Measurements from ENCODE around the gene ENTPD8.

GRCh38 chr9:137452006-137452760, 11.0 kb upstream of the ENTPD8 start:
- TF ChIP-seq CTCF (IDR thresholded peaks at IDR 0.05) (no peak), EP300 (IDR thresholded peaks at IDR 0.05) (no peak)

Data from gastroesophageal sphincter (tissue), 3 donors.